Stimulated activated CD8-positive, alpha-beta memory T cell treated with anti-CD3 and anti-CD28 coated beads, Interleukin-4, amount 100 ng/mL, for 4 hours (primary cell): ENCODE data around the gene PTPRT.

Experiments
- DNase-seq, 2 donors: peaks; one replicate each; pipeline ENCODE4 v3.0.0-alpha.2; 2020; ENCODE audit warnings: low read depth in 2 of 2, low spot score in 1 of 2

The PTPRT gene

DNA sequence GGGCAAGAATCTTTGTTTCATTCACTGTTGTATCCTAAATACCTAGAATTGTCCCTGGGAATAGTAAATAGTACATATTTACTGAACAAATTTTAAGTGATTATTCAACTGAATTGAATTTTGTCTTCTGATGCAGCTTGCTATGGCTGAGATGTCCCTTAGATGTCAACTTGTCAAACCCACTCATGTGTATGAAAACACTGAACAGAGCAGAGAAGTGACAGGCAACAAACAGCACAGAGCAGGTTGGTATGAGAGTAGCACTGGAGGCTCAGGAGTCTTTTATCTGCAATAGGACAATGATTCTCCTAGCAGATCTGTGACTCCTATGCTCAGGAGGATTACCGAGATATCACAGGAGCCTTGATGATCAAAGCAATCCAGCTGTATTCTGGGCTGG lies 1031.4 kb downstream of the PTPRT start:
- no peak for DNase-seq

DNA sequence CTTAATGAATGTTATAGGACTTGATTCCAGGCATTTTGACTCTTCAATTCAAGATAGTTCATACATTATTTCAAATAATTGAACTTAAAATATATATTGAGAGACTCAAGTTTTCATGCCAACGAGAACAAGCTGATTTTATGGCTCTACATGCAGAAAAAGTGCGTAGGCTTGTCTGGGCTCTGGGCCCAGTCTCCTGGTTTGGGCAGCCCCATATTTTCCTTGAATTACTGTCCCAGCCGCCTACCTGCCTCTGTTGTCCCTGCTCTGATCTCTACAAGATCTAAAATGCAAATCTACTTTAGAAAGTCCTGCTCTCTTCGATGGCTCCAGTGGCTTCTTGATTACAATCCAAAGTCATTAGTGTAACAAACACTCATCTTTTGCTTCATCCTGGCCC lies 1034.1 kb downstream of the PTPRT start:
- DNase-seq, result no peak

GRCh38 chr20:42152575-42152974 lies 1037.1 kb downstream of the PTPRT start:
- no peak for DNase-seq

GRCh38 chr20:42150230-42150629 lies 1039.5 kb downstream of the PTPRT start:
- no peak for DNase-seq

- DNase-seq, result no peak
Observed at GRCh38 chr20:42138729-42139128, 1051.0 kb downstream of the PTPRT start.

DNA sequence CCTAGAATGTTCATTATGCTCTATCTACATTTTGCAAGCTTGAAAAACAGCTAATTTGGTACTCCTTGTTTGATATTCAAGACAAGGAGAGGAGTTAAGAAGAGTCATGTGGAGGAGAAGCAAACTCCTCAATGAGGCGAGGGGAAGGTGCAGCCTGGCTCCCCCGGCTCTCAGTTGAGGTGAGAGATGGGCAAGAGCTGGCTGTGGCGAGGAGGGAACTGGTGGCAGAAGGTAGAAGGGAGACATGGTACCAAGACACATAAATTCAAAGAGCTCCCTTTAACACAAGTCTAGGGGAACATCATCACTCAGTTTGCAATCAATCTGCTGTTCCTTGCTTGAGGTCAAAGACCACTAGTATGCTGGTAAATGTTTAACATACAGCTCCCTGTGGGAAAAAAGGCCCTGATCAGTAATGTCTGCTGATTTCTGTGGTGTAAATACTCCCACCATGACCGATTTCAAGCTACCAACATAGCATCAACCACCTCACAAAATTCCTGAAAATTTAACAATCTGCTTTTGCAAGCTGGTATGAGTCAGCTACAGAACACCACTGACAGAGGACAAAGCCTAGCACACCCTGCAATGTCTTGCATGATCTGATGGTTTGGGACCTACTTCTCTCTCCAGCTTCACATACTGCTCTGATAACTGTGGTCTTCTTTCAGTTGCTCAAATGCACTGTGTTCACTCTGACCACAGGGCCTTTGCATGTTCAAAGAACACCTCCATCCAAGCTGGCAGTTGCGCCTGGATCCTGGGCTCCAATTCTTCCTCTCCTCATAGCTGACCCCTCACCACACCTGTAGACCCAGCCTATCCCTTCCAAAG lies 1055.2 kb downstream of the PTPRT start:
- no peak for DNase-seq

DNA sequence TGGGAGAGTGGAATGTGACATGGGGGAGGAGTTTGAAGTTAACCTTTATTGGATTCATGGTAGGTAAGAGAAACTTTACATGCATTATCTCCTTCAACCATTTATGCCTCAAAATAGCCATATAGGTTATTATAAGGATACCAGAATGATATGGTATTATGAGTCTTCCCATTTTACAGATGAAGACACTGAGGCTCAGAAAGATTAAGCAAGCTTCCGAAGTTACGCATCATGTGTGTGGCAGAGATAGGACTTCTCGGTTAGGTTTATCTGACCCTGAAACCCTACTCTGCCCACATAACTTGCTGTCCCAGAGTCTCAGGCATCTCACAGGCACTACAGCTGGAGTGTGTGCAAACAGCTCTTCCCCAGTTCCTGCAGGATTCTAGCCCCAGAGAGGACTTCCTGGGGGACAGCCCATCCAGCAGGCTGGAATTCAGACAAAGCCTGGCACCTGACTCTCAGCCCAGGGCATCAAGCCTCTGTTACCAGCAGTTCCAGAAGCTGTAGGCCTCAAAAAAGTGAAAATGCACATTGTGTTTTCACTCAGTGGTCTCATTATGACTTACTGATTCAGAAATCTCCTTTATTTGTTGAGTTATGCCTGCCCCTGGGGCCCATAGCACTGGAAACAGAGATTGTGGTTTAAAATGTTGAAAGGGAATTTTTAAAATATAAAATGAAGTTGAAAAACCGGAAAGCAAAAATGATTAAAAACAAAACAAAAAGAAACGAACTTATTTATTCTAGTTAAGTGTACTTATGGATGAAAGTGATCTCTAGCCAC lies 1058.7 kb downstream of the PTPRT start:
- no peak for DNase-seq

- DNase-seq, result no peak
Observed at GRCh38 chr20:42125426-42125825, 1064.3 kb downstream of the PTPRT start.

DNA sequence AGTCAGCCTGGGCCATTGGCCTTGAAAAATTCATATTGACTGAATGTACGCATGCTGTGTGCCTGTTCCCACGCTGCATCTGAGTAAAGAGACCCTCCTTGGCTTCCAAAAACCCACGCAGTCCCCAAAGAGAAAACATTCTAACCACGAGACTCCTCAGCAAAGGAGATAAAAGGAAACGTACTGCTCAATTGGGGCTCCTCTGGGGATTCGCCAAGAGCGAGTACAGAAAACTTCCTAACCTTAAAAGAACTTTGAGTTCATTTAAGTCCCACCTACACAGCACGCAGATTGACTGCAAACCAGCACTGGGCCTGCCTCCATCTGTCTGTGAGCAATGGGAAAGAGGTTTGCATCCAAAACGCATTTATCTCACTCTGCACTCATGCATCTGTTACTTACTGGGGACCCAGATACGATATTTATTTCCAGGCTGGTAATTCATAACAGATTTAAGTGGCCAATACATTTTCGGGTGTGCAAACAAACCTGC lies 1065.7 kb downstream of the PTPRT start:
- DNase-seq, result no peak

DNA sequence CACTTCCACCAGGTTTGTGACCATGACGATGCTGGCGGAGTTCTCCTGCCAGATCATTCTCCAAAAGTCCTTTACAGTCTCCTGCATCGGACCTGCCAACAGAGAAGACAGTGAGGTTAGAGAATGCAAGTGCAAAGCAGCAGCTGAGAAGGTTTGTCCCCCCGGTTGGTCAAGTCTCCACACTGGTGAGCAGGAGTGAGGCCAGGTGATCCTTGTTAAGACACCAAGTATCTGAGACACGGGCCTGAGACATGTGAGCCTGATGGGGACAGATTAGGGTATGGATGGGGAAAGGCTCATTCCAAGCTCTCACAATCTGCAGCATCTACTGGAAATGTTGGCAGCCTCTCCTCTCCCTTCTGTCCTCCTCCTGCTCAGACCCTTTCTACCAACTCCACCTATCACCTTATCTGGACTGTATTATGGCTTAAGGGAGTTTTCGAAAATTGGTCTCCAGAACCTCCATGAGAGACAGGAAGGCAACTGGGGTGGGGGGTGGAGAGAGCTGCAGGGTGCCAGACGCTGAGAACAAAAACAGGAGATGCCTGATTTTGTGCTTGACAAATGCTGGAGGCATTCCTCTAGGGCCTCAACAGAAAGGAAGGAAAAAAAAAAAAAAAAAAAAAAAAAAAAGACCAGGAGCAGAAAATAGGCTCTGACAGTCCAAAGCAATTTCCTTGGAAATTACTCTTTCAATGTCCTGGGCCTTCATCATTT lies 1071.1 kb downstream of the PTPRT start:
- DNase-seq, result no peak

DNA sequence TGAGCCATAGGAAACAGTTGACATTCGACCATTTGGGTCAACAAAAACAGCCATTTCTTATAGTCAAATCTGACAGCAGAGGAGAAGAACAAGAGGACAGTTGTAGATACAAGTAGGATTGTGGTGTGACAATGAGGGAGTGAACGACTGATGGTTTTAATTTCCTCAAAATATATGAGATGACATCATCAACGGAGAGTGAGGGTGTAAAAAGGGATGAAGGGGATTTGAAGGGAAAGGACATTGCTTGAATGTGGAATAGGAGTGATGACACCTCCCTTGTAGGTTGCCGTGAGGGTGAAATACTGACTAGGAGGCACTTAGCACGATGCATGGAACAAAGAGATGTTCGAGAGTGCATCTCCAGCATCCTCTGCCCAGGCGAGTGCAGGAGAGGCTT lies 1071.7 kb downstream of the PTPRT start:
- DNase-seq, result no peak

- DNase-seq, result no peak
Observed at GRCh38 chr20:42113236-42113635, 1076.5 kb downstream of the PTPRT start.

DNA sequence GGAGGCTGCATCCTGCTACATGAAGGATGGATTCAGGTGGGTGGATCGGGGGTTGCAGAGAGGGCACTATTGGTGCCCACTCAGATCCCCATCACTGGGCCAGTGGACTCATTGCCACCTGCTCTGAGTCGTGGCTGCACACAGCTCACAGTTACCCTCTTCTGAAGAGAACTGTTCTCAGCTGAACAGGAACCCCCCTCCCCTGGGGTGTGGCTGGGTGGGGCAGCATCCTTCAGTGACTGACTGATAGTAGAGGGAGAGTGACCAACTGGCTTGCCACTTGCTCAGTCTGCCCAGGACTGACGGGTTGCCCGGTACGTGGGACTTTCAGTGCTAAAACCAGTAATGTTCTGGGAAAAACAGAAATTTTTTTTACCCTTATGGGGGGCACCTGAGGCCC lies 1077.5 kb downstream of the PTPRT start:
- DNase-seq, result no peak

DNA sequence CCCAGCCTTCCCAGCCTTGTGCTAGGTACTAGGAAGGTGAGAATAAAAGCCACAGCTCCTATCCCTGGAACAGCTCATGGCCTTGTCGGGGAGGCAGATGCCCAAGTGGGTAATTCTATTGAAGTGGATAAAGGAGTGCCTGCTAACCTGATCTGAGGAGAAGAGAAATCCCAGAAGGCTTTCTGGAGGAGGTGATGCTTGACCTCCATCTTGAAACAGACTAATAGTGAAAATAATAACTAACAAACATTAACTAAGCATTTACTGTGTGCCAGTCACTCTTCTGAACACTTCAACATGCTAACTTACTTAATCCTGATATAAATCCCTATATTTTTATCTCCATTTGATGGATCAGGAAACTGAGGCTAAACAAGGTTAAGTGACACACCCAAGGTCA lies 1078.4 kb downstream of the PTPRT start:
- no peak for DNase-seq

DNA sequence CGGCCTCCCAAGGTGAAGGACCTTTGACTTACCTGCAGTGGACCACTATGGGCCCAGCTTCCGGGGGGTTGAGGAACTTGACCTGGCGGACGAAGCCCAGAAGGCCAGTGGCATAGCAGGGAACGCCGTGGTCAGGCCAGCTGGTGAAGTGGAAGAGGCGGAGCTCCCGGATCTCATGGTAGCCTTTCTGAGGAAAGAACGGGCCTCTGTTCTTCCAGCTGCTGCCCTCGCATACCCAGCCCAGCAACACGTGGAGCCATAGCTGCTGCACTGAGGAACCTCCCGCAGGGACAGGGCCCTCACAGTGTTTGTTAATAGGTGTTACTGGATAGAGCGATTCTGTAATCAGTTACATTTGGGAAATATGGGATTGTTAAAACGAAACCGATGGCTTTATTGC lies 1079.4 kb downstream of the PTPRT start:
- DNase-seq, result no peak

DNA sequence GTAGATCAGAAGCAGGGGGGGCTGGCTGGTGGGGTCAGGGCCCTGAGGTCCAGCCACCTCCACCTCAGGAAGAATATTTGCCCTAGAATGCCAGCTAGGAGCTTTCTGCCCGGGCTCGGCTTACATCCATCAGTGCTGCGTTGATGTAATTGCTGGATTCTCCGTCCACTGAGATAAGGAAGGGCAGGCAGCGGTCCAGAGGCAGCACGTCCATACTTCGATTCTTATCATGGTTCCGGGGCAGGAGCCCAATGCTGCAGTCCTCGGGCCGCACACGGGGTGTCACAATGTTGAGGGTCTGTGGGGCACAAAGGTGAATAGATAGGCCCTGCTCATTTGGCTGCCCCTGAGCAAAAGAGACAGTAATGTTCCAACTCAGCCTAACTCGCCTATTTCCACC lies 1087.7 kb downstream of the PTPRT start:
- DNase-seq, result no peak

GRCh38 chr20:42100137-42100704 lies 1089.5 kb downstream of the PTPRT start:
- DNase-seq, result no peak

GRCh38 chr20:42099101-42099500 lies 1090.6 kb downstream of the PTPRT start:
- no peak for DNase-seq

DNA sequence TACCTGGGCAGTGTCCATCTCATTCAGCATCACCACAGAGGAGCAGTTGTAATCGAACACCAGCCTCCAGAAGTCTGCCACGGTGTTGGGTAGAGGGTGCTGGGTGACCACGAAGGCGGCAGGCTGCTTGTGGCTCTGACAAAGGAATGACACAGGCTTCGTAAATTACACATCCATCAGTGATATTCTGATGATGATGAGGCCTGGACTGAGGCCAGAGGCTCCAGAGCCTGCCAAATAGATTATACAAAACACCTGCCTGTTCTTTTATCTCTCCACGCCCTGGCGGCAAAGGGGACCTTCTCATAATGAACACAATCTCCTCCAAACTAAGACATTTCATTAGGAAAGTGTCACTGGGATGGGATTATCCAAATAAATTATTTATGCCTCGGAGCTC lies 1091.3 kb downstream of the PTPRT start:
- DNase-seq, result no peak

- no peak for DNase-seq
Observed at GRCh38 chr20:42097741-42098140, 1092.0 kb downstream of the PTPRT start.

DNA sequence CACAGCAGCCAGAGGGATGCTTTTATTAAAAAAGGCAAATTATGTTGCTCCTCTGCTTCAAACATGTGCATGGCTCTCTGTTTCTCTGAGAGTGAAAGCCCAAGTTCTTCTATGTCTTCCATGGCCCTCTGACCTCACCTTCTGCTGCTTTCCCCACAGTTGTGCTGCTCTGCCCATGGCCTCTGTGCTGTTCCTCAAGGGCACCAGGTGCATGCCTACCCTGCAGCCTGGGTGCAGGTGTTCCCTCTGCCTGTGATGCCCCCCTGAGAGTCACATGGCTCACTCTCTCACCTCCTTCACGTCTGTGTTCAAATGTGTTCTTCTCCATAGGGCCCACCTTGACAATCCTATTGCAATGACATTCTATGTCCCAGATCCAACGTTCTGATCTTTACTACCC lies 1094.5 kb downstream of the PTPRT start:
- no peak for DNase-seq
